Measurements from ENCODE around the gene STMN1.

GRCh38 chr1:25862785-25863485, 43.3 kb downstream of the STMN1 start:
- TF ChIP-seq EP300 (IDR thresholded peaks at IDR 0.05) (no peak), POLR2AphosphoS5 (IDR thresholded peaks at IDR 0.05) (no peak), POLR2A (IDR thresholded peaks at IDR 0.05) (no peak), CTCF (IDR thresholded peaks at IDR 0.05) (no peak)
